Activated CD4-positive, alpha-beta T cell treated with anti-CD3 and anti-CD28 coated beads, Interleukin-2, amount 10 ng/mL, durations not matched to agents 7 days and 5 days (primary cell): Measurements from ENCODE around the gene IBSP. TPM values are rescaled to one million over a fixed set of nuclear protein-coding genes. Genes with fewer than 3 reads are reported as not detected.

Experiments
- CTCF ChIA-PET: fragments of 350-600 bp; sonication (Branson Sonifier 250); formaldehyde crosslinking; loops from one replicate; lab custom pipeline; 2021; ENCODE audit warnings: antibody characterized with exemption; lab: Charles Lee
- POLR2A ChIA-PET: fragments of 350-600 bp; sonication (Branson Sonifier 250); formaldehyde crosslinking; loops from one replicate; lab custom pipeline; 2021; ENCODE audit warnings: antibody characterized with exemption; lab: Charles Lee
- DNase-seq: peaks from one replicate; pipeline ENCODE4 v3.0.0-alpha.2; 2020
- H3K27ac Mint-ChIP-seq: one replicate; pipeline ENCODE4 v1.8.0; 2021; ENCODE audit warnings: mild to moderate bottlenecking, moderate library complexity, mixed read lengths
- H3K27me3 Mint-ChIP-seq: one replicate; pipeline ENCODE4 v1.8.0; 2021; ENCODE audit warnings: mixed read lengths
- H3K36me3 Mint-ChIP-seq: one replicate; pipeline ENCODE4 v1.8.0; 2021; ENCODE audit warnings: low read depth, mixed read lengths
- H3K4me1 Mint-ChIP-seq: one replicate; pipeline ENCODE4 v1.8.0; 2021; ENCODE audit warnings: mixed read lengths
- H3K4me3 Mint-ChIP-seq: one replicate; pipeline ENCODE4 v1.8.0; 2021; ENCODE audit warnings: mild to moderate bottlenecking, moderate library complexity, mixed read lengths
- H3K9me3 Mint-ChIP-seq: one replicate; pipeline ENCODE4 v1.8.0; 2021; ENCODE audit warnings: mixed read lengths
- total RNA-seq, 2 experiments: library from RNA; stranded (reverse); gene quantifications; one replicate each; pipeline ENCODE4 v1.2.3, GENCODE V29; 2021

The IBSP gene
- total RNA-seq, 2 experiments from 2014 or later = not detected

GRCh38 chr4:87811977-87812376 lies 12.6 kb downstream of the IBSP start:
- H3K4me3 Mint-ChIP-seq = no peak overlapping the region
- no peak for DNase-seq
- no peaks in the 10 kb centered on the region for H3K4me1 Mint-ChIP-seq
- no peaks in the 10 kb centered on the region for H3K9me3 Mint-ChIP-seq
- no peak overlapping the region for H3K27ac Mint-ChIP-seq
- peaks cover 23% of the 10 kb centered on the region for H3K27me3 Mint-ChIP-seq
- ChIA-PET POLR2A (no interaction called here), CTCF (no interaction called here)
- no peaks in the 10 kb centered on the region for H3K36me3 Mint-ChIP-seq

GRCh38 chr4:87819281-87819919 lies 20.0 kb downstream of the IBSP start:
- POLR2A ChIA-PET = no interaction called here
- H3K36me3 Mint-ChIP-seq = no peaks in the 10 kb centered on the region
- H3K27ac Mint-ChIP-seq = no peak overlapping the region
- no peak for DNase-seq
- no peaks in the 10 kb centered on the region for H3K4me1 Mint-ChIP-seq
- peaks cover 30% of the 10 kb centered on the region for H3K27me3 Mint-ChIP-seq
- no peaks in the 10 kb centered on the region for H3K9me3 Mint-ChIP-seq
- no peak overlapping the region for H3K4me3 Mint-ChIP-seq
- CTCF ChIA-PET = no interaction called here

DNA sequence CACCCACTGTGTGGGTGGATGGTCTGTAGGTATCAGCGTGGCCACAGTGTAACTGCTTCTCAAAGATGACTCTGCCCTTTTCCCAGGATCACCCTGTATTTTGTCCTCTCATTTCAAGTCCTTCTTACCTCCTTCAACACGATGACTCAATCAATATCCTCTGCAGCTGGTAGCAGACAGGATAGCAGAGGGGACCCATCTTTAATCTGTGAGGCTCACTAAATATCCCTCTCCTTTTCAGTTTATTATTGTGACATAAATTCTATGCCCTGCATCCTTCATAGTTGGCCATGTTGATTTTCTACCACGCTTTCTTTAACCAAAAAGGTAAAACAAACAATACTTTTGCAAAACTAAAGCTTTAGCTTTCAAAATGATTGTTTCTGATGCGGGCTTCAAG lies 23.8 kb downstream of the IBSP start:
- Mint-ChIP-seq H3K4me3 (no peak overlapping the region), H3K9me3 (no peaks in the 10 kb centered on the region), H3K27ac (no peak overlapping the region), H3K4me1 (no peaks in the 10 kb centered on the region), H3K27me3 (peaks cover 5% of the 10 kb centered on the region), H3K36me3 (no peaks in the 10 kb centered on the region)
- CTCF ChIA-PET = interaction anchor here (1.2 kb wide), 1 partner anchor 26 kb away, joined by 4 read pairs; no protein-coding TSS in a partner anchor
- POLR2A ChIA-PET = no interaction called here
- DNase-seq = no peak

DNA sequence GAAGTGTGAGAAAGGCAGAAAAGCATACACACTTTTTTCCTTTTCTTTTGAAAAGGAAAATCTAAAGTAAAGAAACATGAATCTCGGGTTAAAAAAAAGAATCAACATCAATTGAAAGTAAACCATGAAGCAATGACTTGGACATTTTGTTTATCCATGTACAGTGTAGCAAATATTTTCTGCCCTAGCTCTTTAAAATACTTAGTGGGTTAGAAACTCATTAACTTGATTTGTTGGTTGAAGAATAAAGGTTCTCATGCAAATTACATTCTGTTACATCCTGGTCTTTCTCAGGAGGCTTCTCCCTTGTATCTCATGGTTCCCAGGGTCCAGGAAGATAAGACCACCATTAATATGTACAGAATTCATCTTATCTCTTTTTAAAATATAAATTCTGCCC lies 24.4 kb downstream of the IBSP start:
- no peaks in the 10 kb centered on the region for H3K9me3 Mint-ChIP-seq
- no peaks in the 10 kb centered on the region for H3K36me3 Mint-ChIP-seq
- H3K4me1 Mint-ChIP-seq = no peaks in the 10 kb centered on the region
- CTCF ChIA-PET = interaction anchor here (1.2 kb wide), 1 partner anchor 25 kb away, joined by 4 read pairs; no protein-coding TSS in a partner anchor
- H3K4me3 Mint-ChIP-seq = no peak overlapping the region
- POLR2A ChIA-PET = no interaction called here
- no peak overlapping the region for H3K27ac Mint-ChIP-seq
- no peak for DNase-seq
- peaks cover 10% of the 10 kb centered on the region for H3K27me3 Mint-ChIP-seq

GRCh38 chr4:87824352-87824751 lies 25.0 kb downstream of the IBSP start:
- DNase-seq = no peak
- H3K36me3 Mint-ChIP-seq = no peaks in the 10 kb centered on the region
- no peak overlapping the region for H3K4me3 Mint-ChIP-seq
- H3K27ac Mint-ChIP-seq = no peak overlapping the region
- peaks cover 12% of the 10 kb centered on the region for H3K27me3 Mint-ChIP-seq
- POLR2A ChIA-PET = no interaction called here
- H3K4me1 Mint-ChIP-seq = no peaks in the 10 kb centered on the region
- H3K9me3 Mint-ChIP-seq = no peaks in the 10 kb centered on the region
- CTCF ChIA-PET = interaction anchor here (1.2 kb wide), 1 partner anchor 24 kb away, joined by 4 read pairs; no protein-coding TSS in a partner anchor

GRCh38 chr4:87832669-87833068 lies 33.3 kb downstream of the IBSP start, which contains the start of gene MEPE:
Gene MEPE, plus strand, starts transcription at chr4:87832969. Its CDS starts 1,746 bp downstream, at chr4:87834715.
- POLR2A ChIA-PET = no interaction called here
- H3K27ac Mint-ChIP-seq = no peak within 1 kb of the TSS

GRCh38 chr4:87834401-87834800 lies 35.0 kb downstream of the IBSP start:
- H3K9me3 Mint-ChIP-seq = no peaks in the 10 kb centered on the region
- no peak for DNase-seq
- no peak overlapping the region for H3K27ac Mint-ChIP-seq
- ChIA-PET POLR2A (no interaction called here), CTCF (no interaction called here)
- no peaks in the 10 kb centered on the region for H3K4me1 Mint-ChIP-seq
- H3K36me3 Mint-ChIP-seq = no peaks in the 10 kb centered on the region
- peaks cover 27% of the 10 kb centered on the region for H3K27me3 Mint-ChIP-seq
- H3K4me3 Mint-ChIP-seq = no peak overlapping the region

More at GRCh38 chr4:87832669-87833068, 33.3 kb downstream of the IBSP start, which contains the start of gene MEPE:
- Mint-ChIP-seq H3K27me3 (peaks cover 26% of the 10 kb centered on the region), H3K4me1 (no peaks in the 10 kb centered on the region), H3K9me3 (no peaks in the 10 kb centered on the region), H3K36me3 (no peaks in the 10 kb centered on the region), H3K4me3 (no peak within 1 kb of the TSS)
- CTCF ChIA-PET = no interaction called here
- DNase-seq = no peak

DNA sequence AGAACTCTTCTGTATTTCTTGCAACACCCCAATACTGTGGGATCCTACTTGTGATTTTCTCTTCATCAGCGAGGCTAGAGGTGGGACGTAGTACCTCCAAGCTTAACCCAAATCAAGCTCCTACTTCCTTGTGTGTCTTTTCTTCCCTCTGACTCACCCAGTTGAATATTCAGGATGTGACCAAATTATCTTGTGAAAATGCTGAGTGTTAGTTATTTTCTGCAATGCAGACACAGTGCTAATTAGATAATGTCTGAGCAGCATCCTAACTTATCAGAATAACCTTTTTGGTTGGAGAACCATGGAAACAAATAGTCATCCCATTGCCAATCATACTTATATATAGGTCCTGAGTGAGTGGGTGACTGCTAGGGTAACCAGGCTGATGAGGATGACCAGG lies 35.8 kb downstream of the IBSP start:
- H3K4me3 Mint-ChIP-seq = no peak overlapping the region

GRCh38 chr4:87835743-87836142 lies 36.4 kb downstream of the IBSP start:
- peaks cover 25% of the 10 kb centered on the region for H3K27me3 Mint-ChIP-seq
- H3K36me3 Mint-ChIP-seq = no peaks in the 10 kb centered on the region
- H3K4me1 Mint-ChIP-seq = no peaks in the 10 kb centered on the region
- DNase-seq = no peak
- no peak overlapping the region for H3K4me3 Mint-ChIP-seq
- POLR2A ChIA-PET = no interaction called here
- no peak overlapping the region for H3K27ac Mint-ChIP-seq
- no peaks in the 10 kb centered on the region for H3K9me3 Mint-ChIP-seq
- CTCF ChIA-PET = interaction anchor here (0.5 kb wide), 1 partner anchor 1890 kb away, joined by 7 read pairs; no protein-coding TSS in a partner anchor

More for the DNA sequence above, 35.8 kb downstream of the IBSP start:
- Mint-ChIP-seq H3K27me3 (peaks cover 23% of the 10 kb centered on the region), H3K36me3 (no peaks in the 10 kb centered on the region), H3K27ac (no peak overlapping the region), H3K9me3 (no peaks in the 10 kb centered on the region), H3K4me1 (no peaks in the 10 kb centered on the region)
- no peak for DNase-seq
- POLR2A ChIA-PET = no interaction called here
- CTCF ChIA-PET = no interaction called here

- Mint-ChIP-seq H3K4me1 (no peaks in the 10 kb centered on the region), H3K36me3 (no peaks in the 10 kb centered on the region), H3K27me3 (peaks cover 26% of the 10 kb centered on the region), H3K27ac (no peak overlapping the region), H3K9me3 (no peaks in the 10 kb centered on the region), H3K4me3 (no peak overlapping the region)
- ChIA-PET POLR2A (no interaction called here), CTCF (interaction anchor here (1.0 to 1.7 kb wide), 2 partner anchors 11 to 373 kb away, joined by 3 read pairs; no protein-coding TSS in a partner anchor)
- DNase-seq = no peak
Measured at GRCh38 chr4:87838205-87838604, 38.9 kb downstream of the IBSP start.

DNA sequence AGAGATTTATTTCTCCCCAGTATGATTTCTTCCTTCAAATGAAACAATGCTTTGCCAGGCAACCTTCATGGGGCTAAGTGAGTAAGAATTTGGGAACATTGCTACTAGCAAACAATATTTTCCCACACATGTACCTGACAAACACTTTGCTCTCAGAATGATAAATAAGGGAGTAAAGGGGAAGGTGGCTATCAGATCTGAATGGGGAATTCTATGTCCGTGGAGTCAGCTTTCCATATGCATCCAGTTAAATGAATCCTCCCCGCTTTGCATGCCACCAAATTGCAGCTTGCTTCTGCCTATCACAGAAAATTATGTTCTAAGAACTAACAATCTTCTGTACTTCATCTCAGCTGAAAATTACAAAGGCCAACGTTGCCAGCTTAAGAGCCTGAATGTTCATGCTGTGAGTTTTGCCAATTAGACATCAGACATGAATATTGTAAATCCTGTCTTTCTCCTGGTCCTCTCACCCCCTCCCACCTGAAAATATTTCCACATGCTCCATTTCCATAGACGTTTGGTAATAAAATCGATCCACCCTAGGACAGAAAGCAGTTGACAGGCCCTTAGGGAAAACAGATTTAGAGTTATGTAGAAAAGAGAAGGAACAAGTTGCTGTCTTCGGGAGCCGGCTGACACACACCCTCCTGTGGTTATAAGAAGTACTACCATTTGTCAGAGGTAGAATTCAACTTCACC lies 39.7 kb downstream of the IBSP start:
- Mint-ChIP-seq H3K27ac (no peak overlapping the region), H3K4me1 (no peaks in the 10 kb centered on the region)
- CTCF ChIA-PET = interaction anchor here (0.6 kb wide), 2 partner anchors 10 to 520 kb away, joined by 3 to 4 read pairs; no protein-coding TSS in a partner anchor

DNA sequence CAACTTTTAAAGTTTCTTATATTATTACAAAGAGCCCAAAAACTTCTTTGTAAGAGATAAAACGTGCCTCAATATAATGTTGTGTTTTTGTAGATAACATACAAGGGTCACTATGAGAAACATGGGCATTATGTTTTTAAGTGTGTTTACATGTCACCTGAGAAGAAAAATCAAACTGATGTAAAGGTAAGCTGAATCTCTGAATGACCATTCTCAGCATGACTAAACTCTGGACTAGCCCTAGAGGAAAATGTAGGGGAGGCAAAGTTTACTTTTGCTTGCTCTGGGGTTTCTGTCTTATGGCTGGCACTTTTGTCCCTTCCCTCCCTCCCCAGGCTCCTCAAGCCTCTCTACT lies 40.2 kb downstream of the IBSP start:
- H3K4me1 Mint-ChIP-seq = no peaks in the 10 kb centered on the region
- H3K36me3 Mint-ChIP-seq = no peaks in the 10 kb centered on the region
- H3K4me3 Mint-ChIP-seq = no peak overlapping the region
- no peak for DNase-seq
- no peaks in the 10 kb centered on the region for H3K9me3 Mint-ChIP-seq
- ChIA-PET POLR2A (no interaction called here), CTCF (no interaction called here)
- peaks cover 32% of the 10 kb centered on the region for H3K27me3 Mint-ChIP-seq
- H3K27ac Mint-ChIP-seq = no peak overlapping the region

More for the DNA sequence above, 39.7 kb downstream of the IBSP start:
- no peak for DNase-seq
- Mint-ChIP-seq H3K36me3 (no peaks in the 10 kb centered on the region), H3K27me3 (peaks cover 33% of the 10 kb centered on the region), H3K9me3 (no peaks in the 10 kb centered on the region), H3K4me3 (no peak overlapping the region)
- POLR2A ChIA-PET = no interaction called here

- H3K27me3 Mint-ChIP-seq = peaks cover 33% of the 10 kb centered on the region
- no peaks in the 10 kb centered on the region for H3K9me3 Mint-ChIP-seq
- POLR2A ChIA-PET = no interaction called here
- CTCF ChIA-PET = no interaction called here
- H3K27ac Mint-ChIP-seq = no peak overlapping the region
- no peaks in the 10 kb centered on the region for H3K4me1 Mint-ChIP-seq
- no peak overlapping the region for H3K4me3 Mint-ChIP-seq
- DNase-seq = no peak
- H3K36me3 Mint-ChIP-seq = no peaks in the 10 kb centered on the region
Measured at GRCh38 chr4:87840149-87840548, 40.8 kb downstream of the IBSP start.
